ENCODE results near the gene AMZ2.
"Not testable (repeated sequence)": the region's sequence is repeated elsewhere in the genome, so short reads cannot be mapped to it uniquely, and the experiment has no call there.

The AMZ2 gene

GRCh38 chr17:68249354-68249765, 1.5 kb downstream of the AMZ2 start:
- H3K9me3 Mint-ChIP-seq: peaks cover 3% of the 10 kb centered on the region in 2 donors
- peaks cover 34 to 78% of the 10 kb centered on the region in 2 donors for H3K4me1 Mint-ChIP-seq
- peaks cover 18 to 41% of the 10 kb centered on the region in 2 donors for H3K36me3 Mint-ChIP-seq
- H3K4me3 Mint-ChIP-seq: peak overlapping the region; percentile 93 to 94
- H3K27ac Mint-ChIP-seq: peak overlapping the region; percentile 98
- no peak for DNase-seq
- no peaks in the 10 kb centered on the region for H3K27me3 Mint-ChIP-seq
- ATAC-seq (replicated peaks): no peak

DNA sequence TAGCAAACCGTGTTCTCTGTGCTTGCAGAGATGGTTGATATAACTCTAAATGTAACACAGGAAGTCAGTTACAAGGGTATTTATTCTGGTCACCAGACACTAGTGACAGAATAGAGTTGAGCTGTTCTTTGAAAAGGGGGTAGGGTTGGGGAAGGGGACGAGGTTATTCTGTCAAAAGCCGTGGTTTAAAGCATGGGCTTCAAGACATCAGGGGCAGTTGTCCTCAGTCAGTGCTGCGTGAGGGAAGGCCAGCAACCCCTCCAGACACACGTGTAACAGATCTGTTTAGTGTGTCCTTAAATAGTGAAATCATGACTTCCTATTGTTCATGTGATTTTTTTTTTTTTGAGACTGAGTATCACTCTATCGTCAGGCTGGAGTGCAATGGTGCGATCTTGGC, 5.6 kb downstream of the AMZ2 start:
- not testable (repeated sequence) for H3K9me3 Mint-ChIP-seq
- Mint-ChIP-seq H3K36me3 (peaks cover 18 to 50% of the 10 kb centered on the region in 2 donors), H3K4me3 (peak overlapping the region in 1 of 2 donors; percentile 39)

GRCh38 chr17:68255151-68255550, 7.3 kb downstream of the AMZ2 start:
- no peaks in the 10 kb centered on the region for H3K27me3 Mint-ChIP-seq
- peaks cover 39 to 76% of the 10 kb centered on the region in 2 donors for H3K4me1 Mint-ChIP-seq
- peaks cover 18 to 50% of the 10 kb centered on the region in 2 donors for H3K36me3 Mint-ChIP-seq
- DNase-seq (no peak), ATAC-seq (replicated peaks) (no peak)
- no peaks in the 10 kb centered on the region for H3K9me3 Mint-ChIP-seq
- peak overlapping the region; percentile 52 for H3K27ac Mint-ChIP-seq
- H3K4me3 Mint-ChIP-seq: peak overlapping the region; percentile 2 to 3

More for the DNA sequence above, 5.6 kb downstream of the AMZ2 start:
- not testable (repeated sequence) for DNase-seq; H3K27me3 Mint-ChIP-seq; ATAC-seq (replicated peaks)
- H3K4me1 Mint-ChIP-seq: peaks cover 41 to 83% of the 10 kb centered on the region in 2 donors
- peak overlapping the region; percentile 90 for H3K27ac Mint-ChIP-seq

- peak overlapping the region; percentile 52 for H3K27ac Mint-ChIP-seq
- DNase-seq: no peak
- ATAC-seq (replicated peaks): peak; percentile 59 to 69
- no peaks in the 10 kb centered on the region for H3K9me3 Mint-ChIP-seq
- H3K4me3 Mint-ChIP-seq: peak overlapping the region; percentile 3 to 14
- H3K36me3 Mint-ChIP-seq: peaks cover 19 to 50% of the 10 kb centered on the region in 2 donors
- peaks cover 41 to 79% of the 10 kb centered on the region in 2 donors for H3K4me1 Mint-ChIP-seq
- no peaks in the 10 kb centered on the region for H3K27me3 Mint-ChIP-seq
Measured at GRCh38 chr17:68255731-68256538, 8.1 kb downstream of the AMZ2 start.

DNA sequence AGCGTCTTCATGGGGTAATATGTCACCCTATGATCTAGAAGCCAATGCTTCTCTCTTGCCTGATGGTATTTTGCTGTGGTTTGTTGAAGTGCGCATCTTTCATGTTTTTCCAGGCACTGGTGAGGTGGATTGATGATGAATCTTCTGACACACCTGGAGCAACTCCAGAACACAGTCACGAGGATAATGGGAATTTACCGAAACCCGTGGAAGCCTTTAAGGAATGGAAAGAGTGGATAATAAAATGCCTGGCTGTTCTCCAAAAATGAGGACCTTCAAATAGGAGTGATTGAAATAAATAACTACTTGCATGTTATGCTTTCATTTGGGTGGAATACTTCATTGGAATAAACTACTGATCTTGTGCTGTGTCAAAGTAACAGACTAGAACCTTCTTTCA, 8.9 kb downstream of the AMZ2 start:
- peak overlapping the region; percentile 14 for H3K27ac Mint-ChIP-seq
- H3K36me3 Mint-ChIP-seq: peaks cover 19 to 50% of the 10 kb centered on the region in 2 donors
- not testable (repeated sequence) for H3K27me3 Mint-ChIP-seq; ATAC-seq (replicated peaks); H3K9me3 Mint-ChIP-seq; H3K4me3 Mint-ChIP-seq; DNase-seq
- peaks cover 45 to 86% of the 10 kb centered on the region in 2 donors for H3K4me1 Mint-ChIP-seq

DNA sequence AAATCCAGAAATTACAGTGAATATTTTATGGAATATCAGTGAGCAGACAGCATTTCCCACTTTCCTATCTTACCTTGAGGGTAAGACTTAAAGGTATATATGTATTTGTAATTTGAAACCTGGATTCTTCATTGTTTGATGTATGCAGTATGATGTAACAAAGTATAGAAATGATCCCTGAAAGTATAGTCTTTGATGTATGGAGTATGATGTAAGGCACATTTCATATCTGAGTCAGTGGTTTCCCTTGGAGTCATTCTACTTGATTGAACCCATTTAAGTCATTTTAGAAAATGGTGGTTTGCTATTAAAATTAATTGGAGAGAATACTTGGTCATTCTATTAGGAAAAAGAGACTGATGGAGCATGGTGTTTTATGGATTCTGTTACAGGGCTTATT, 10.1 kb downstream of the AMZ2 start:
- H3K27me3 Mint-ChIP-seq: no peaks in the 10 kb centered on the region
- no peaks in the 10 kb centered on the region for H3K9me3 Mint-ChIP-seq
- H3K27ac Mint-ChIP-seq: peak overlapping the region; percentile 62
- peaks cover 18 to 43% of the 10 kb centered on the region in 2 donors for H3K36me3 Mint-ChIP-seq
- peaks cover 49 to 88% of the 10 kb centered on the region in 2 donors for H3K4me1 Mint-ChIP-seq
- DNase-seq: no peak
- no peak for ATAC-seq (replicated peaks)
- no peak overlapping the region for H3K4me3 Mint-ChIP-seq

DNA sequence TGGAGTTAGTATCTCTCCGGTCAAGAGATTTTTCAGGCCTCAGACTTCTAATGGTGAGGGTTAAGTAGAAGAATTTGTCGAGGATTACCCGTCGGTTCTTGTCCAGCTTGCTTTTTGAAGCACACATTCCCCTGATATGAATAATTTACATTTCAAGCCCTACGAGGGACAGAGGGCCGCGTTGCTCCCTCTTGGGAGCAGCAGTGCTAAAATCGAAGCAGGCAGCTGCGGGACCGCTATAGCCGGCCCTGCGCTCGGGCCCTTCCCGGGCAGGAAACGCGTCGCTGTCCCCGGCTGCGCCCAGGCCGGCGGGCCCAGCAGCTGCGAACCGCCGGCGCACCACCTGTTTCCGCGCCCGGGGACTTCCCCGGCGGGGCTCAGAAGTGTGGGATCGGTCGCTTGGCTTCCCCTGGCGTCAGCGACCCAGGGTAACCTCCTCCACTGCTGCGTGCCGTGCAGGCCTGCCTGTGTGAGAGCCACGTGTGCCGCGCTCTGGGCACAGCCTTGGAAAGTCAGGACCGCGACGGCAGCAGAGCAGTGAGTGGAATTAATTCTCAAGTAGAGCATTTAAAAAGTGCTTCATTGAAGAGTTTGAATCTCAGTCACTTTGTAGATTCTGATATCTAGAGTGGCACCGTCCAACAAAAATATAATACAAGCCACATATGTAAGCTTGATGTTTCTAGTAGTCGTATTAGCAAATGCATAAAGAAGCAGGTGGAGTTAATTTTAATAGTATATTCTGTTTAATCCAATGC, 11.2 kb downstream of the AMZ2 start:
- ATAC-seq (replicated peaks): peak; percentile 90 to 94
- Mint-ChIP-seq H3K27ac (peak overlapping the region; percentile 93), H3K4me1 (peaks cover 45 to 82% of the 10 kb centered on the region in 2 donors), H3K36me3 (peaks cover 14 to 32% of the 10 kb centered on the region in 2 donors), H3K4me3 (peak overlapping the region; percentile 58 to 61)
- peak; percentile 81 for DNase-seq
- not testable (repeated sequence) for H3K9me3 Mint-ChIP-seq, H3K27me3 Mint-ChIP-seq

- Mint-ChIP-seq H3K27ac (peak overlapping the region; percentile 65), H3K4me3 (peak overlapping the region in 1 of 2 donors; percentile 17), H3K4me1 (peaks cover 43 to 76% of the 10 kb centered on the region in 2 donors), H3K36me3 (peaks cover 13 to 28% of the 10 kb centered on the region in 2 donors)
- not testable (repeated sequence) for H3K9me3 Mint-ChIP-seq; H3K27me3 Mint-ChIP-seq; DNase-seq; ATAC-seq (replicated peaks)
Measured at GRCh38 chr17:68259648-68259951, 11.8 kb downstream of the AMZ2 start.

DNA sequence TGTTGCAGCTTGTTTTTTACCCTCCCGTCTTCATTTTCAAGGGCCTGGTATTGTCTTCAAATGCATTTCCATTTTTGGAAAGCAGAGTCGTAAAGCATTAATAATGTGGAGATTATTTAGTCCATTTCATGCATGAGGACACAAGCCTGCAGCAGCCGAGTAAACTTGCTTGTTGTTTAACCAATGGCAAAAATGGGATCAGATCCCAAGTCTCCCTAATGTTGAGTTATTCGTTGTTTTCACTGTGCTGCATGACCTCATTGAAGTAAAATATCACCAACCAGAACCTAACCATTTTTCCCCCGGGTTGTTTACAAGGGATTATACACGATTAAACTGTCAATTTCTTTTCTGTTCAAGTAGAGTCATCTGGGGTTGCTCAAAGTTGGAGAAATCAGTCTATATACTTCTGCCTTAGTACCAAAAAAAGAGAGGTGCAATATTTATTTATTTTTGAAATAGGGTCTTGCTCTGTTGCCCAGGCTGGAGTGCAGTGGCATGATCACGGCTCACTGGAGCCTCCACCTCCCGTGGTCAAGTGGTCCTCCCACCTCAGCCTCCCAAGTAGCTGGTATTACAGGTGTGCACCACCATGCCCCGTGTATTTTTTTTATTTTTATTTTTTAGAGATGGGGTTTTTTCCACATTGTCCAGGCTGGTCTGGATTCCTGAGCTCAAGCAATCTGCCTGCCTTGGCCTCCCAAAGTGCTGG, 12.4 kb downstream of the AMZ2 start:
- peaks cover 11 to 22% of the 10 kb centered on the region in 2 donors for H3K36me3 Mint-ChIP-seq
- no peak overlapping the region for H3K27ac Mint-ChIP-seq
- H3K9me3 Mint-ChIP-seq: no peaks in the 10 kb centered on the region
- no peak for ATAC-seq (replicated peaks)
- no peaks in the 10 kb centered on the region for H3K27me3 Mint-ChIP-seq
- H3K4me1 Mint-ChIP-seq: peaks cover 39 to 70% of the 10 kb centered on the region in 2 donors
- DNase-seq: no peak
- no peak overlapping the region for H3K4me3 Mint-ChIP-seq

GRCh38 chr17:68262467-68262866, 14.6 kb downstream of the AMZ2 start:
- ATAC-seq (replicated peaks); H3K9me3 Mint-ChIP-seq; DNase-seq; H3K36me3 Mint-ChIP-seq; H3K4me3 Mint-ChIP-seq; H3K27ac Mint-ChIP-seq; H3K27me3 Mint-ChIP-seq: not testable (repeated sequence)
- peaks cover 22 to 48% of the 10 kb centered on the region in 2 donors for H3K4me1 Mint-ChIP-seq

GRCh38 chr17:68263101-68263681, 15.3 kb downstream of the AMZ2 start:
- peak; percentile 27 to 32 for ATAC-seq (replicated peaks)
- DNase-seq, H3K36me3 Mint-ChIP-seq, H3K27ac Mint-ChIP-seq, H3K9me3 Mint-ChIP-seq, H3K4me3 Mint-ChIP-seq, H3K27me3 Mint-ChIP-seq: not testable (repeated sequence)
- peaks cover 18 to 40% of the 10 kb centered on the region in 2 donors for H3K4me1 Mint-ChIP-seq

DNA sequence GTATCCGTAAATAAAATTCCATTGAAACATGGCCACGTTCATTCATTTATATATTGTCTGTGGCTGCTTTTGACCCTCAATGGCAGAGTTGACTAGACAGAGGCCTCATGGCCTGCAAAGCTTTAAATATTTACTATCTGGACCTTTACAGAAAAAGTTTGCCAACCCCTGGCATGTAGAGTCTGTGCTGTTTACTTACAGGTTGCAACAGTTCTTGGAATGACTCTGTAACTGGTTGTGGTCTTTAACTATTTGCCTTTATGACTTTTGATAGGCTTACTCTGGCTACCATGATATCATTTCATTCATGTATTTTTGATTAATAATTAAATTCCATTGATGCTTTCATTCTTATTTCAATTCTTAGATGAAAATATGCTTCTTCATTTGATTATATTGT, 18.0 kb downstream of the AMZ2 start:
- not testable (repeated sequence) for ATAC-seq (replicated peaks); H3K27ac Mint-ChIP-seq; H3K4me3 Mint-ChIP-seq; H3K27me3 Mint-ChIP-seq; H3K9me3 Mint-ChIP-seq; DNase-seq
- H3K36me3 Mint-ChIP-seq: peaks cover 2 to 12% of the 10 kb centered on the region in 2 donors
- H3K4me1 Mint-ChIP-seq: peaks cover 11 to 23% of the 10 kb centered on the region in 2 donors

DNA sequence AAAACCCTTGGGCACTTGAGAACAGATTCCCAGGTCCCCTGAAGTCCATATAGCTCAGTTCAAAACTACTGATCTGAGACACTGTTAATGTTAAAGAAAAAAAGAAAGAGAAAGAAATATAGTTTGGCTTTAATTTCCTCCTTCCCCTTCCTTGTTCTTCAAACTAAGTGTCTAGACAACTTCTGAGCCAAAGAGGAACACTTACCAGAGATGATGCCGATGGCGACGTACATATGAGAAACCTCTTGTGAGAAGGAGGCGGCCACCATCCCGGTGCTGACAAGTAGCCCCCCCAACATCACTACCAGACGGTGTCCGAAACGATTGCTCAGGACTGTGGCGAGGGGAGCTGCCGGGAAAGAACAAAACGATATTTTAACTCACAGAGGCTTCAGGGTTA, 25.9 kb downstream of the AMZ2 start:
- H3K4me3 Mint-ChIP-seq: no peak overlapping the region
- H3K36me3 Mint-ChIP-seq: peaks cover 19 to 24% of the 10 kb centered on the region in 2 donors
- H3K4me1 Mint-ChIP-seq: no peaks in the 10 kb centered on the region
- no peak overlapping the region for H3K27ac Mint-ChIP-seq
- DNase-seq (no peak), ATAC-seq (replicated peaks) (no peak)
- no peaks in the 10 kb centered on the region for H3K27me3 Mint-ChIP-seq
- H3K9me3 Mint-ChIP-seq: no peaks in the 10 kb centered on the region

GRCh38 chr17:68276339-68276738, 28.5 kb downstream of the AMZ2 start:
- not testable (repeated sequence) for H3K4me3 Mint-ChIP-seq; ATAC-seq (replicated peaks); DNase-seq; H3K27me3 Mint-ChIP-seq; H3K9me3 Mint-ChIP-seq; H3K27ac Mint-ChIP-seq; H3K4me1 Mint-ChIP-seq
- peaks cover 20 to 30% of the 10 kb centered on the region in 2 donors for H3K36me3 Mint-ChIP-seq

Data from stimulated activated naive B cell treated with anti-CD40 and anti-IgM and Interleukin-4, amounts not matched to agents 10 μg/mL and 1 μg/mL and 100 μg/mL, for 72 hours (primary cell).